ENCODE measurements around the gene PADI6.
"Not testable (repeated sequence)": the region's sequence is repeated elsewhere in the genome, so short reads cannot be mapped to it uniquely, and the experiment has no call there.

The PADI6 gene

DNA sequence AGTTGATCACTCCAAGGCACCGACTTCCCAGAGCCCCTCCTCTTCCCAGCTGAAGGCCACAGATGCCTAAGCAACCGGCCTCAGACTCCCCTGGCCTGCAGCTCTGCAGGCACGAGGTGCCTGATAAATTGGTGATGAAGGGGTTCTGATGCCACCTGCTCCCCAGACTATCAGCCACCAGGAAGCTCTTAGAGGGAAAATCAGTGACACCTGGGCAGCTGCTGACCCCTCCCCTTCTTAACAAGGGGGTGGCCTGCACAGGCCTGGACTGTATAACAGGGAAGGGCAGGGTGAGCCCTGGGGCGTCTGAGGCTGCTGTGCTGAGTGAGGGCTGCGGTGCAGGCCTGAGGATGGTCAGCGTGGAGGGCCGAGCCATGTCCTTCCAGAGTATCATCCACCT lies at the start of gene PADI6:
PADI6 (plus strand) TSS at position 301 of the 400 bp plus-strand sequence; CDS start at position 351, 50 bp downstream.
- no peak for DNase-seq

GRCh38 chr1:17328855-17329254 lies 43.1 kb upstream of the PADI6 start:
- DNase-seq: no peak

GRCh38 chr1:17329610-17330009 lies 42.4 kb upstream of the PADI6 start:
- no peak for DNase-seq

- no peak for DNase-seq
Measured at GRCh38 chr1:17330856-17331255, 41.1 kb upstream of the PADI6 start.

GRCh38 chr1:17333081-17333480 lies 38.9 kb upstream of the PADI6 start:
- DNase-seq: no peak

DNA sequence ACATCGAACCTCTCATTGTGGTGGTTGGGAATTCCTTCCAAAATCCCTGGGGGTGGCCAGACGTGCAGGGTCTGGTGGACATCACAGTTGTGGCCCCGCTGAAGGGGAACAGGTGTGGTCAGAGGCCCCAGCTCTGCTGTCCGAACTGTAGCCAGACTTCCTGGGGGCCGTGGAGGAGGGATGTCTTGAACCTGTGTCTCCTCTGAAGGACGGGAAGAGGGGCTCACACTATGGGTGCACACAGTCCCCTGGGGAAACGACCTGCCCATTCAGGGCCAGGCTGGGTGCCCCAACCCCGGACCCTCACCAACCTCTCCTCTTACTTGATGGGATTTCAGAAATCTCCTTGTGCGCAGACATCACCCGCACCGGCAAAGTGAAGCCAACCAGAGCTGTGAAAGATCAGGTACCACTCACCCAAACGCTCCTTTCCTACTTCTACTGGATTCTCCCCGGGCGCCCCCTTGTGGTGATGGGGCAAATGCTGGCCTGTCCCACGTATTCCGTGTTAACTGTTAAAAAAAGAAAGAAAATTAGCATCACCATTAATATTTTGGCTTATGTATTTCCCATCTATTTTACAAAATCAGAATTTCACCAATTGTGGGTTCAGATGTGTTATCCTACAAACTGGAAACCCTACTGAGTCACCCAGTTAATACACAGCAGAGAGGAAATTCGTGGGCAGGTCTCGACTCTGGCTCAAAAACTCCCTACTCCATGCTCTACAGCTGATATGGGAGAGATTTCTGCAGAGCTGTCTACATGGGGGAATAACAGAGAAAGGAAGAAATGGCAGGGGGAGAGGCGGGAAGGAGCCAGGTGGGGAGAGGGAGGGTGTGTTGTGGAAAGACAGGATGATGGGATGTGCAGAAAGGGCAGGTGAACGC lies 35.9 kb upstream of the PADI6 start:
- DNase-seq: peak; percentile 64

- no peak for DNase-seq
Measured at GRCh38 chr1:17338706-17339493, 33.1 kb upstream of the PADI6 start.

DNA sequence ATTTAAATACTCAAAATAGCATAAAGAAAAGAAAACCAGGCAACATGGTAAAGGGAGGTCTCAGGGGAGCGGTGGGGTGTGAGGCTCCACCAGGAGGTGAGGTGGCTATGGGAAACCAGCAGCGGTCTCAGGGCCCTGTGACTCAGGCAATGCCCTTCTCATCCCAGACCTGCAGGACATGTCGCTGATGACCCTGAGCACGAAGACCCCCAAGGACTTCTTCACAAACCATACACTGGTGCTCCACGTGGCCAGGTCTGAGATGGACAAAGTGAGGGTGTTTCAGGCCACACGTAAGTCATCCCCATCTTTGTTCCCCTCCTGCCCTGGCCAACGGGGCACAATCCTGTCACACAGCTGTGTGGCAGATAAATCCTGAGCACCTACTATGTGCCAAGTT lies 32.5 kb upstream of the PADI6 start:
- DNase-seq: no peak

- no peak for DNase-seq
Measured at GRCh38 chr1:17340358-17340757, 31.6 kb upstream of the PADI6 start.

DNA sequence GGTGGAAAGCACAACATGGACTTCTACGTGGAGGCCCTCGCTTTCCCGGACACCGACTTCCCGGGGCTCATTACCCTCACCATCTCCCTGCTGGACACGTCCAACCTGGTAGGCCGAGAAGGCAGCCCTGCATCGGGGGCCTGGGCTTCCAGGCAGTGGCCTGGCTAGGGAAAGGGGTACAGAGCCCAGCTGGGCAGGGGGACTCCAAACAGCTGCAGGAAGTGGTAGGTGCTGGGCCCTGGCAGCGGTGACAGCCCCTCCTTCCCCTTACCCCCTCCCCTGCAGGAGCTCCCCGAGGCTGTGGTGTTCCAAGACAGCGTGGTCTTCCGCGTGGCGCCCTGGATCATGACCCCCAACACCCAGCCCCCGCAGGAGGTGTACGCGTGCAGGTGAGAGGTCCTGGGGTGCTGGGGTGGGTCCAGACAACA lies 30.0 kb upstream of the PADI6 start:
- no peak for DNase-seq

GRCh38 chr1:17345506-17345905 lies 26.5 kb upstream of the PADI6 start:
- not testable (repeated sequence) for DNase-seq

DNA sequence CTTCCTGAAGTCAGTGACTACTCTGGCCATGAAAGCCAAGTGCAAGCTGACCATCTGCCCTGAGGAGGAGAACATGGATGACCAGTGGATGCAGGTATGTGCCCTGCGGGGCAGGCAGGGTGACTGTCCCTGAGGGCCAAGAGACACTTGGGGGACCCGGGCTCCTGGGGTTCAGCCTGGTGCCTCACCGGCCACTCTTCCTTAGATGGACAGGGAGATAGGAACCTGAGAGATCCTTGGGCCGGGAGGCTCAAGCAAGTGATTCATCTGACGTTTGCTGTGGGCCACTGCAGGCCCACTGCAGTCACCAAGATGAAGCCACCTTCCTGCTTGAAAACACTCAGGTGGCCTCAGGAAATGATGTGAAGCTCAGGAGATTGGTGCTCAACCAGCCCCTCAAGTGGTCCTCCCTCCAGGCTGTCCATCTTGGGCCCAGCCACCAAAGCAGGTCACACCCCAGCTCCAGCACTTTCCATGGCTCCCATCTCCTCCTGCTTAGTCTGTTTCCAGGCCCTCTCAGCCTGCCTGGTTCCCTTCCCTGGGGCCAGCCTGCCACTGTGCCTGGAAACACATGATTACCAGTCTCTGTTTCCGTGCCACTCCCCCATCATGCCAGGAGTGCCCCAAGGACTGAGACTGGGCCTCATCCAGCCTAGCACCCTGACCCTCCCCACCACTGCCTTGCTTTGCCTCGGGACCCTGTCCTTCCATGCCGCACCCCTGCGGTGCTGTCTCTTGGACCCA lies 25.8 kb upstream of the PADI6 start:
- no peak for DNase-seq

DNA sequence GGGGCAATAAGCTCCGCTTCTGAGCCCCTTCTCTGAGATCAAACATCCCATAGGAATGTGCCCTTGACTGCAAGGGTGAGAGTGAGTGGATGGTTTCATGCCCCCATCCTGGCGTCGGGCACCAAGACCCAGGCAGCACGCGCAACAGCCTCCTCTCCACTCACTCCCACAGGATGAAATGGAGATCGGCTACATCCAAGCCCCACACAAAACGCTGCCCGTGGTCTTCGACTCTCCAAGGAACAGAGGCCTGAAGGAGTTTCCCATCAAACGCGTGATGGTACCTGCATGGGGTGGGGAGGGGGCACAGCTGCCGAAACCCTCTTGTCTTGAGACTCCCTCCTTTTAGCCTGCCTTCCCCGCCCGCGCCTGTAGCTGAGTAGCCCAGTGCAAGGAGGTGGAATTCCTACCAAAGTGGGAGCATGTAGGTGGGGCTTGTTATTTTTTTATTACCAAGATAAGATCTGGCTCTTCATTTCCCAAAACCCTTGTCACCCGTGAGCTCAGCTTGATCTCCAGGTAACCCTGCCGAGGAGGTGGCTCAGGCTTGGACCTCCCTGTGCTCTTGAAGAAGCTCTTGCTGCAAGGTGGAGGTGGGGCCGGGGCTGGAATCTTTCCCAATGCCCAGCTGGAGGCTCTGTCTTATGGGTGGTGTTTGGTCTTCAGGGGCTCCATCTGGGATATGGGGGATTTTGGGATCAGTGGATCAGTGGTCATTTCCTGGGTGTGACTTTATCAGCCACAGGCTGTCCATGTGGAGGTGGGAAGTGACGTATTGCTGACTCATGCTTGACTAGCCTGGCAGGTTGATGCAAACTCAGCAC lies 24.0 kb upstream of the PADI6 start:
- no peak for DNase-seq

DNA sequence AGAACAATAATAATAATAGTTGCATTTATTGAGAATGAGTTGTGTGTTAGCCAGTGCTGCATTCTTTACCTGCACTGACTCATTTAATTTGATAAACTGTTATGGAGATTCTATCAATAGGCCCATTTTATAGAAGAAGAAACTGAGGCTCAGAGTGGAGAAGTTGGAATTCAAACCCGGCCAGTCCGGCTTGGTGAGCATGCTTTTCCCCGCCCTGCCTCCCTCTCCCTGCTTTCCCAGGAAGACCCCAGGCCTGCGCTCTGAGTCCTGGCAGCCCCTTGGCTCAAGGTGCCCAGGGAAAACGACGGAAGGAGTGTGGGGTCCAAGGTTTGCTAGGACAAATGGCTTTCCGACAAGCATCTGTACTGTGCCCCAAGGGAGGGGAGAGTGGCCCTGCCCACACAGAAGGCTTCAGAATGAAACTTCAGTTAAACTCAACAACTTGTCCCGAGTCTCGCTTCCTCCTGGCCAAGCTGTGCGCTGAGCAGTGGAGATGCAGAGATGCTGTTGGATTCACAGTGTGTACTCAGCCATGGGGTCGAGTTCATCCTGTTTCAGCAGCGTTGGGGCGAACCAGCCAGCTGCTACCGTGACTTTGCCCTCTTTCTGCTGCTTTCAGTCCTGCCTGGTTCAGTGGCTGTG lies 23.3 kb upstream of the PADI6 start:
- DNase-seq: no peak

GRCh38 chr1:17350083-17350482 lies 21.9 kb upstream of the PADI6 start:
- no peak for DNase-seq

DNA sequence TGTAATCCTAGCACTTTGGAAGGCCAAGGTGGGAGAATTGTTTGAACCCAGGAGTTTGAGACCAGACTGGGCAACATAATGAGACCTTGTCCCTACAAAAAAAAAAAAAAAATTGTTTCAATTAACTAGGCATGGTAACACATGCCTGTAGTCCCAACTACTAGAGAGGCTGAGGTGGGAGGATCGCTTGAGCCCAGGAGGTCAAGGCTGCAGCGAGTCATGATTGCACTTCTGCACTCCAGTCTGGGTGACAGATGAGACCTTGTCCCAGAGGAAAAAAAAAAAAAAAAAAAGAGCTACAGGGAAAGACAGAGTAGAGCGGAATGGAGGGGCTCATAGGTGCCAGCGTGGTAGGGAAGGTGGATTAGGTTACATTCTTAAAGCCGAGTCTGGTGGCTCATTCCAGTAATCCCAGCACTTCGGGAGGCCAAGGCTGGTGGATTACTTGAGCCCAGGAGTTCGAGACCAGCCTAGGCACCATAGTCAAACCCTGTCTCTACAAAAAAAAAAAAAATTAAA lies 21.0 kb upstream of the PADI6 start:
- no peak for DNase-seq

- no peak for DNase-seq
Measured at GRCh38 chr1:17351598-17352324, 20.2 kb upstream of the PADI6 start.

DNA sequence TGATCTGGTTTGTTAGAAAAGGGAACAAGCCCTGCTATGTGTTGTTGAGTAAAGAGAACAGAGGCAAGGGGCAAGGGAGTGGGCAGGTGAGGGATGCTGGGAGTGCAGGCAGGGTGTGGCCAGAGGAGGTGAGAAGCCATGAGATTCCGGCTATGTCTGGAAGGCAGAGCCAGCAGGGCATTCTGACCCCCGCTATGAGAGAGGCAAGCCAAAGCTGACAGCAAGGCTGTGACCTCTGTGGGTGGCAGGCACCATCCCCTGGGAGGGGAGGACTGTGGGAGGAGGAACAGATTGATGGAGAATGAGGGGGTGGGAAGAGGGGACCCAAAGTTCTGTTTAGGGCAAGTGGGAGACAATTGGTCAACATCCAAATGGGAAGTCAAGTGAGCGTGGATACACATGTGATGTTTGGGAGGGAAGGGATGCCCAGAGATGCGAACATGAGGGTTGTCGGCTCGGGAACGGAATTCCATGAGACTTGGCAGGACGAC lies 19.5 kb upstream of the PADI6 start:
- DNase-seq: no peak

GRCh38 chr1:17355898-17356297 lies 16.1 kb upstream of the PADI6 start:
- DNase-seq: no peak

DNA sequence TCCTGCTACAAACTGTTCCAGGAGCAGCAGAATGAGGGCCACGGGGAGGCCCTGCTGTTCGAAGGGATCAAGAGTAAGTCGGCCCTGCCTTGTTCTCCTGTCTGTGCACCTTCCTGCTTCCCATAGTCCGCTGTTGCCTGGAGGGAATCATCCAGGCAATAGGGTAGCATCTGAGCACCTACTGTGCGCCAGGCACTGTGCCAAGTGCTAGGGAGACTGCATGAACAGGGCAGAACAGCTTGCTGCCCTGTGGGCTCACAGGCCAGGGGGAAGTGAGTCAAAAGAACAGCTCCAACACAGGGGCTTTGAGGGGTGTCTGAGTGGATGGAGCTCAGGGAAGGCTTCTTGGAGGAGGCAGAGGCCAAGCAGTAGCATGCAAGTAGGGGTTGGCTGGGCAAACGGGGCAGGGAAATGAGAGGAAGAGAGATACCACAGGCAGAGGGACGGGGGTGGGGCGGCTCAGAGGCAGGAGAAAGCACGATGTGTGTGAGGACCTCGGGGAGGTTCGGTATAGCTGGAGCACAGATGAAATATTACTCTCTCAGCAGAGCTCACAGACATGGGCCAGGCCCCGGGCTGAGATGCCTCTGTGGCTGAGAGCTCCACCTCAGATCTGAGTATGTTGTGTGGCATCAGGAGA lies 15.5 kb upstream of the PADI6 start:
- no peak for DNase-seq
